HL-60 (cell line): ENCODE results near the gene PIK3C3.

Experiments used
- CTCF ChIP-seq: IDR thresholded peaks from one replicate; pipeline ENCODE4 v1.5.1; 2011; ENCODE audit warnings: low read length, control low read depth, inconsistent platforms; ENCODE audit not compliant: insufficient read depth
- GABPA ChIP-seq: IDR thresholded peaks from 2 replicates; pipeline ENCODE4 v1.6.1; 2012; ENCODE audit warnings: low read depth
- POLR2AphosphoS5 ChIP-seq: IDR thresholded peaks from 2 replicates; pipeline ENCODE4 v1.6.1; 2012; ENCODE audit warnings: low read depth
- REST ChIP-seq: IDR thresholded peaks from 2 replicates; pipeline ENCODE4 v1.6.1; 2012; ENCODE audit warnings: low read depth; ENCODE audit not compliant: insufficient replicate concordance
- SPI1 ChIP-seq: IDR thresholded peaks from 2 replicates; pipeline ENCODE4 v1.6.1; 2012; ENCODE audit warnings: low read depth, mild to moderate bottlenecking, borderline replicate concordance

GRCh38 chr18:42131066-42131929 is 176.3 kb downstream of the PIK3C3 start:
- TF ChIP-seq CTCF (no peak), POLR2AphosphoS5 (no peak), REST (no peak), GABPA (no peak), SPI1 (no peak)
